ENCODE results near the gene COL28A1.

Gene COL28A1

GRCh38 chr7:7333610-7334009 lies 202.1 kb downstream of the COL28A1 start:
- no peak overlapping the region for H3K4me3 ChIP-seq (replicated peaks in 1 of 2; ENCODE audit: low read depth in 2 of 2, low read length in 2 of 2)
- TF ChIP-seq CTCF (IDR thresholded peaks at IDR 0.05; ENCODE audit: low read depth, low read length), result no peak
- DNase-seq (ENCODE audit: low read depth in 2 of 2), result no peak

GRCh38 chr7:7331523-7331922 lies 204.2 kb downstream of the COL28A1 start:
- no peak for TF ChIP-seq CTCF (IDR thresholded peaks at IDR 0.05; ENCODE audit: low read depth, low read length)
- H3K4me3 ChIP-seq (replicated peaks in 1 of 2; ENCODE audit: low read depth in 2 of 2, low read length in 2 of 2), result no peak overlapping the region
- DNase-seq (ENCODE audit: low read depth in 2 of 2), result no peak

GRCh38 chr7:7330997-7331396 lies 204.7 kb downstream of the COL28A1 start:
- DNase-seq (ENCODE audit: low read depth in 2 of 2), result no peak
- TF ChIP-seq CTCF (IDR thresholded peaks at IDR 0.05; ENCODE audit: low read depth, low read length), result peak; percentile 7
- no peak overlapping the region for H3K4me3 ChIP-seq (replicated peaks in 1 of 2; ENCODE audit: low read depth in 2 of 2, low read length in 2 of 2)

- TF ChIP-seq CTCF (IDR thresholded peaks at IDR 0.05; ENCODE audit: low read depth, low read length), result no peak
- DNase-seq (ENCODE audit: low read depth in 2 of 2), result no peak
- H3K4me3 ChIP-seq (replicated peaks in 1 of 2; ENCODE audit: low read depth in 2 of 2, low read length in 2 of 2), result no peak overlapping the region
These were observed 206.3 kb downstream of the COL28A1 start for GRCh38 chr7:7329326-7329725.

GRCh38 chr7:7327423-7327822 lies 208.2 kb downstream of the COL28A1 start:
- H3K4me3 ChIP-seq (replicated peaks in 1 of 2; ENCODE audit: low read depth in 2 of 2, low read length in 2 of 2), result no peak overlapping the region
- DNase-seq (ENCODE audit: low read depth in 2 of 2), result no peak
- no peak for TF ChIP-seq CTCF (IDR thresholded peaks at IDR 0.05; ENCODE audit: low read depth, low read length)

GRCh38 chr7:7324698-7325097 lies 211.0 kb downstream of the COL28A1 start:
- H3K4me3 ChIP-seq (replicated peaks in 1 of 2; ENCODE audit: low read depth in 2 of 2, low read length in 2 of 2), result no peak overlapping the region
- TF ChIP-seq CTCF (IDR thresholded peaks at IDR 0.05; ENCODE audit: low read depth, low read length), result no peak
- no peak for DNase-seq (ENCODE audit: low read depth in 2 of 2)

- TF ChIP-seq CTCF (IDR thresholded peaks at IDR 0.05; ENCODE audit: low read depth, low read length), result no peak
- H3K4me3 ChIP-seq (replicated peaks in 1 of 2; ENCODE audit: low read depth in 2 of 2, low read length in 2 of 2), result no peak overlapping the region
- DNase-seq (ENCODE audit: low read depth in 2 of 2), result no peak
These were observed 211.8 kb downstream of the COL28A1 start for GRCh38 chr7:7323921-7324320.
